SK-N-SH treated with all-trans-retinoic acid at 6 μM for 48 hours (cell line): ENCODE data around the gene TNKS1BP1.

Experiments used
- ATAC-seq: fragments of 200-7000 bp; cut with Tn5 transposase; 3 replicates; pipeline ENCODE4 v1.9.1; 2020; ENCODE audit warnings: mild to moderate bottlenecking, moderate library complexity
- ARNTL ChIP-seq: fragments of 450-650 bp; formaldehyde crosslinking; IDR thresholded peaks from 2 replicates; pipeline ENCODE4 v1.5.0; 2020; ENCODE audit warnings: low read depth, mild to moderate bottlenecking, moderate library complexity, borderline replicate concordance
- BACH2 ChIP-seq: fragments of 250-450 bp; sonication (Bioruptor Pico); IDR thresholded peaks from 2 replicates; pipeline ENCODE4 v1.9.0; 2021; ENCODE audit warnings: mild to moderate bottlenecking, borderline replicate concordance
- CREB5 ChIP-seq: fragments of 250-450 bp; sonication (Bioruptor Pico); IDR thresholded peaks from 2 replicates; pipeline ENCODE4 v1.5.1; 2020; ENCODE audit warnings: low read depth, mild to moderate bottlenecking, moderate library complexity
- CSDC2 ChIP-seq: fragments of 250-450 bp; sonication (Bioruptor Pico); IDR thresholded peaks from 2 replicates; pipeline ENCODE4 v1.5.0; 2020; ENCODE audit warnings: mild to moderate bottlenecking, moderate library complexity
- CSRNP3 ChIP-seq: fragments of 250-450 bp; sonication (Bioruptor Pico); IDR thresholded peaks from 2 replicates; pipeline ENCODE4 v1.5.1; 2021; ENCODE audit warnings: mild to moderate bottlenecking, moderate library complexity
- ESRRG ChIP-seq: fragments of 250-450 bp; sonication (Bioruptor Pico); IDR thresholded peaks from 2 replicates; pipeline ENCODE4 v1.6.1; 2021; ENCODE audit warnings: mild to moderate bottlenecking
- GLIS3 ChIP-seq: fragments of 250-450 bp; sonication (Bioruptor Pico); IDR thresholded peaks from 2 replicates; pipeline ENCODE4 v1.5.0; 2020; ENCODE audit warnings: mild to moderate bottlenecking, moderate library complexity
- OSR1 ChIP-seq: fragments of 250-450 bp; sonication (Bioruptor Pico); IDR thresholded peaks from 2 replicates; pipeline ENCODE4 v1.8.0; 2022; ENCODE audit warnings: moderate library complexity, mild to moderate bottlenecking, inconsistent platforms
- PATZ1 ChIP-seq: fragments of 250-450 bp; sonication (Bioruptor Pico); IDR thresholded peaks from 2 replicates; pipeline ENCODE4 v1.8.0; 2020; ENCODE audit warnings: mild to moderate bottlenecking, moderate library complexity, borderline replicate concordance
- POU6F1 ChIP-seq: fragments of 250-450 bp; sonication (Bioruptor Pico); IDR thresholded peaks from 2 replicates; pipeline ENCODE4 v1.8.0; 2021; ENCODE audit warnings: low read depth, mild to moderate bottlenecking, moderate library complexity, borderline replicate concordance
- PPARA ChIP-seq: fragments of 250-450 bp; sonication (Bioruptor Pico); IDR thresholded peaks from 2 replicates; pipeline ENCODE4 v1.5.0; 2020; ENCODE audit warnings: mild to moderate bottlenecking, borderline replicate concordance
- RARB ChIP-seq: fragments of 250-450 bp; sonication (Bioruptor Pico); IDR thresholded peaks from 2 replicates; pipeline ENCODE4 v1.8.0; 2021; ENCODE audit warnings: mild to moderate bottlenecking, moderate library complexity
- SNAI2 ChIP-seq: fragments of 250-450 bp; sonication (Bioruptor Pico); IDR thresholded peaks from 2 replicates; pipeline ENCODE4 v1.5.0; 2020; ENCODE audit warnings: mild to moderate bottlenecking, moderate library complexity
- TCF4 ChIP-seq: fragments of 250-450 bp; sonication (Bioruptor Pico); IDR thresholded peaks from 2 replicates; pipeline ENCODE4 v1.8.0; 2021; ENCODE audit warnings: mild to moderate bottlenecking, moderate library complexity, borderline replicate concordance
- TOX ChIP-seq: fragments of 250-450 bp; sonication (Bioruptor Pico); IDR thresholded peaks from 2 replicates; pipeline ENCODE4 v1.8.0; 2021; ENCODE audit warnings: mild to moderate bottlenecking, moderate library complexity, borderline replicate concordance
- TSHZ2 ChIP-seq: fragments of 250-450 bp; sonication (Bioruptor Pico); IDR thresholded peaks from 2 replicates; pipeline ENCODE4 v1.5.0; 2020; ENCODE audit warnings: mild to moderate bottlenecking, moderate library complexity
- ZC3H10 ChIP-seq: fragments of 250-450 bp; sonication (Bioruptor Pico); IDR thresholded peaks from 2 replicates; pipeline ENCODE4 v1.5.1; 2021; ENCODE audit warnings: mild to moderate bottlenecking, moderate library complexity
- ZFP3 ChIP-seq: fragments of 250-450 bp; sonication (Bioruptor Pico); IDR thresholded peaks from 2 replicates; pipeline ENCODE4 v1.5.0; 2020; ENCODE audit warnings: mild to moderate bottlenecking, moderate library complexity
- ZNF565 ChIP-seq: fragments of 450-650 bp; formaldehyde crosslinking; conservative IDR thresholded peaks from 2 replicates; pipeline ENCODE4 v1.5.0; 2020; ENCODE audit warnings: low read depth, mild to moderate bottlenecking, moderate library complexity
- ZNF70 ChIP-seq: fragments of 450-650 bp; formaldehyde crosslinking; IDR thresholded peaks from 2 replicates; pipeline ENCODE4 v1.5.0; 2020; ENCODE audit warnings: mild to moderate bottlenecking, moderate library complexity
- ZNF8 ChIP-seq: fragments of 450-650 bp; formaldehyde crosslinking; IDR thresholded peaks from 2 replicates; pipeline ENCODE4 v1.5.0; 2020; ENCODE audit warnings: mild to moderate bottlenecking, moderate library complexity

TNKS1BP1 gene

GRCh38 chr11:57353852-57354251 is 29.1 kb upstream of the TNKS1BP1 start:
- no peak for ATAC-seq
- TF ChIP-seq GLIS3 (CRISPR knock-in tag) (no peak), CREB5 (no peak), SNAI2 (CRISPR knock-in tag) (no peak)
- TF ChIP-seq, all 23 proteins: peak for 0

GRCh38 chr11:57353446-57353845 is 28.7 kb upstream of the TNKS1BP1 start:
- TF ChIP-seq PATZ1 (no peak), PPARA (CRISPR knock-in tag) (no peak), ZNF8 (CRISPR knock-in tag) (no peak), TSHZ2 (CRISPR knock-in tag) (no peak), CREB5 (no peak), SNAI2 (CRISPR knock-in tag) (no peak), CSDC2 (CRISPR knock-in tag) (no peak), OSR1 (no peak), ZNF565 (CRISPR knock-in tag) (no peak), RARB (CRISPR knock-in tag) (no peak), GLIS3 (CRISPR knock-in tag) (no peak), CSRNP3 (CRISPR knock-in tag) (no peak), ZNF70 (CRISPR knock-in tag) (no peak)
- ATAC-seq: no peak

GRCh38 chr11:57353036-57353435 is 28.3 kb upstream of the TNKS1BP1 start:
- no peak for ATAC-seq
- TF ChIP-seq ZNF70 (CRISPR knock-in tag): no peak
- no peak for TF ChIP-seq ZNF565 (CRISPR knock-in tag)
- TF ChIP-seq ARNTL: no peak
- no peak for TF ChIP-seq ZNF8 (CRISPR knock-in tag)
- no peak for TF ChIP-seq PPARA (CRISPR knock-in tag)
- no peak for TF ChIP-seq BACH2 (CRISPR knock-in tag)
- no peak for TF ChIP-seq TCF4 (CRISPR knock-in tag)
- no peak for TF ChIP-seq ZFP3 (CRISPR knock-in tag)
- no peak for TF ChIP-seq TOX (CRISPR knock-in tag)
- TF ChIP-seq GLIS3 (CRISPR knock-in tag): no peak
- no peak for TF ChIP-seq ZC3H10 (CRISPR knock-in tag)
- no peak for TF ChIP-seq CREB5
- no peak for TF ChIP-seq ESRRG (CRISPR knock-in tag)
- TF ChIP-seq PATZ1: no peak
- no peak for TF ChIP-seq CSRNP3 (CRISPR knock-in tag)
- no peak for TF ChIP-seq POU6F1
